H9 (cell line): Measurements from ENCODE around the gene RYR1. TPM values are rescaled to one million over a fixed set of nuclear protein-coding genes. Genes with fewer than 3 reads are reported as not detected.

Source experiments
- DNase-seq: peaks from one replicate; pipeline ENCODE4 v3.0.0-alpha.2; 2017
- H2AFZ ChIP-seq: one replicate; pipeline ENCODE4 v1.6.1; 2013; ENCODE audit warnings: mild to moderate bottlenecking, low read length, control low read depth, moderate library complexity
- H2AK5ac ChIP-seq: 2 replicates; pipeline ENCODE4 v1.6.1; 2013; ENCODE audit warnings: low read length, control low read depth, mixed read lengths; ENCODE audit not compliant: insufficient read length
- H2BK120ac ChIP-seq: one replicate; pipeline ENCODE4 v1.6.1; 2013; ENCODE audit warnings: low read depth, mild to moderate bottlenecking, low read length, control low read depth, inconsistent platforms; ENCODE audit not compliant: poor library complexity, severe bottlenecking
- H2BK12ac ChIP-seq: 2 replicates; pipeline ENCODE4 v1.6.1; 2013; ENCODE audit warnings: low read length, control low read depth, mixed read lengths, low read depth; ENCODE audit not compliant: insufficient read length
- H2BK15ac ChIP-seq: 2 replicates; pipeline ENCODE4 v1.6.1; 2013; ENCODE audit warnings: low read depth, low read length, control low read depth
- H2BK20ac ChIP-seq: one replicate; pipeline ENCODE4 v1.6.1; 2013; ENCODE audit warnings: low read depth, mild to moderate bottlenecking, low read length, control low read depth, inconsistent platforms; ENCODE audit not compliant: poor library complexity, severe bottlenecking
- H2BK5ac ChIP-seq: 2 replicates; pipeline ENCODE4 v1.6.1; 2013; ENCODE audit warnings: low read length, control low read depth, mixed read lengths; ENCODE audit not compliant: insufficient read length
- H3K14ac ChIP-seq: 2 replicates; pipeline ENCODE4 v1.6.1; 2013; ENCODE audit warnings: low read length, control low read depth; ENCODE audit not compliant: insufficient read depth
- H3K18ac ChIP-seq: 2 replicates; pipeline ENCODE4 v1.6.1; 2013; ENCODE audit warnings: low read depth, mild to moderate bottlenecking, mixed read lengths, low read length, control low read depth; ENCODE audit not compliant: insufficient read length
- H3K23ac ChIP-seq: 2 replicates; pipeline ENCODE4 v1.6.1; 2013; ENCODE audit warnings: low read length, control low read depth, mixed read lengths, low read depth; ENCODE audit not compliant: insufficient read length
- H3K23me2 ChIP-seq: 2 replicates; pipeline ENCODE4 v1.6.1; 2013; ENCODE audit warnings: low read depth, mild to moderate bottlenecking, mixed read lengths, low read length, control low read depth; ENCODE audit not compliant: insufficient read length, poor library complexity, severe bottlenecking
- H3K27ac ChIP-seq: 2 replicates; pipeline ENCODE4 v1.5.1; 2013; ENCODE audit warnings: low read length, control low read depth, mixed read lengths, low read depth; ENCODE audit not compliant: insufficient read length
- H3K27me3 ChIP-seq: 2 replicates; pipeline ENCODE4 v1.6.1; 2013; ENCODE audit warnings: low read length, control low read depth, inconsistent platforms; ENCODE audit not compliant: insufficient read depth
- H3K4ac ChIP-seq: 2 replicates; pipeline ENCODE4 v1.6.1; 2013; ENCODE audit warnings: low read depth, mild to moderate bottlenecking, control low read depth, inconsistent platforms, low read length, moderate library complexity
- H3K4me1 ChIP-seq: 2 replicates; pipeline ENCODE4 v1.6.1; 2013; ENCODE audit warnings: low read length, control low read depth, inconsistent platforms; ENCODE audit not compliant: insufficient read depth
- H3K4me2 ChIP-seq: 2 replicates; pipeline ENCODE4 v1.6.1; 2013; ENCODE audit warnings: low read length, control low read depth, mixed read lengths; ENCODE audit not compliant: insufficient read length, insufficient read depth
- H3K56ac ChIP-seq: 2 replicates; pipeline ENCODE4 v1.6.1; 2013; ENCODE audit warnings: low read depth, mild to moderate bottlenecking, mixed read lengths, low read length, control low read depth; ENCODE audit not compliant: insufficient read length
- H3K79me1 ChIP-seq: 2 replicates; pipeline ENCODE4 v1.6.1; 2013; ENCODE audit warnings: low read depth, mild to moderate bottlenecking, moderate library complexity, low read length, control low read depth, inconsistent platforms; ENCODE audit not compliant: insufficient read depth, poor library complexity, severe bottlenecking
- H3K79me2 ChIP-seq: 2 replicates; pipeline ENCODE4 v1.6.1; 2013; ENCODE audit warnings: low read length, control low read depth, inconsistent platforms; ENCODE audit not compliant: insufficient read depth
- H3K9ac ChIP-seq: 2 replicates; pipeline ENCODE4 v1.6.1; 2013; ENCODE audit warnings: low read length, control low read depth, mixed read lengths; ENCODE audit not compliant: insufficient read length; ENCODE audit errors: extremely low read depth
- H3K9me3 ChIP-seq: one replicate; pipeline ENCODE4 v1.6.1; 2013; ENCODE audit warnings: low read depth, low read length, inconsistent platforms; ENCODE audit not compliant: control insufficient read depth
- H3T11ph ChIP-seq: one replicate; pipeline ENCODE4 v1.6.1; 2013; ENCODE audit warnings: mild to moderate bottlenecking, low read length, control low read depth, inconsistent platforms
- H4K20me1 ChIP-seq: one replicate; pipeline ENCODE4 v1.6.1; 2013; ENCODE audit not compliant: control insufficient read depth, insufficient read length, insufficient read depth
- H4K5ac ChIP-seq: 2 replicates; pipeline ENCODE4 v1.6.1; 2013; ENCODE audit warnings: low read depth, mild to moderate bottlenecking, mixed read lengths, low read length, control low read depth; ENCODE audit not compliant: insufficient read length
- H4K8ac ChIP-seq: replicated peaks from 2 replicates; pipeline ENCODE4 v1.6.1; 2013; ENCODE audit warnings: low read length, control low read depth, mixed read lengths, low read depth; ENCODE audit not compliant: insufficient read length
- H4K91ac ChIP-seq: 2 replicates; pipeline ENCODE4 v1.6.1; 2013; ENCODE audit warnings: low read depth, mild to moderate bottlenecking, moderate library complexity, mixed read lengths, low read length, control low read depth; ENCODE audit not compliant: insufficient read length
- H3K27ac Mint-ChIP-seq, 3 experiments: 2 replicates in 2 of 3; 3 replicates in 1 of 3; pipeline ENCODE4 v1.8.0; 2020 to 2021; ENCODE audit warnings: mixed read lengths in 3 of 3, mild to moderate bottlenecking in 1 of 3, moderate library complexity in 1 of 3
- H3K27me3 Mint-ChIP-seq: 2 replicates; pipeline ENCODE4 v1.8.0; 2021; ENCODE audit warnings: low read depth, mild to moderate bottlenecking, moderate library complexity, mixed read lengths
- H3K36me3 Mint-ChIP-seq, 3 experiments: 2 replicates in 2 of 3; 3 replicates in 1 of 3; pipeline ENCODE4 v1.8.0; 2020 to 2021; ENCODE audit warnings: low read depth in 3 of 3, mixed read lengths in 3 of 3; ENCODE audit not compliant: insufficient read depth in 1 of 3
- H3K4me1 Mint-ChIP-seq, 2 experiments: 2 replicates each; pipeline ENCODE4 v1.8.0; 2020; ENCODE audit warnings: mixed read lengths in 2 of 2
- H3K4me3 Mint-ChIP-seq, 2 experiments: 2 replicates in 1 of 2; 3 replicates in 1 of 2; pipeline ENCODE4 v1.8.0; 2020 to 2021; ENCODE audit warnings: mild to moderate bottlenecking in 2 of 2, mixed read lengths in 2 of 2, moderate library complexity in 1 of 2
- H3K9me3 Mint-ChIP-seq, 2 experiments: 2 replicates in 1 of 2; 3 replicates in 1 of 2; pipeline ENCODE4 v1.8.0; 2020; ENCODE audit warnings: mild to moderate bottlenecking in 2 of 2, mixed read lengths in 2 of 2, moderate library complexity in 1 of 2
- WGBS: extraction: QIAGEN DNeasy Blood & Tissue Kit; methylation state at CpG from one replicate; pipeline ENCODE4 v1.1.7; 2013; ENCODE audit warnings: missing lambda C conversion rate, low lambda C conversion rate, mixed read lengths; ENCODE audit not compliant: insufficient read length; ENCODE audit errors: extremely low coverage; 5-methylcytosine and 5-hydroxymethylcytosine counted together
- total RNA-seq: library from RNA; stranded (reverse); gene quantifications from 2 replicates; pipeline ENCODE4 v1.2.1, GENCODE V29; 2021
- TF ChIP-seq, protein P1 (sequence below): fragments of 200-600 bp; sonication (generic); conservative IDR thresholded peaks from 3 replicates; pipeline ENCODE4 v1.8.0; 2021; ENCODE audit warnings: antibody characterized with exemption, mild to moderate bottlenecking

RYR1 gene
- total RNA-seq, 1 experiment from 2014 or later, result 8.9 TPM

DNA sequence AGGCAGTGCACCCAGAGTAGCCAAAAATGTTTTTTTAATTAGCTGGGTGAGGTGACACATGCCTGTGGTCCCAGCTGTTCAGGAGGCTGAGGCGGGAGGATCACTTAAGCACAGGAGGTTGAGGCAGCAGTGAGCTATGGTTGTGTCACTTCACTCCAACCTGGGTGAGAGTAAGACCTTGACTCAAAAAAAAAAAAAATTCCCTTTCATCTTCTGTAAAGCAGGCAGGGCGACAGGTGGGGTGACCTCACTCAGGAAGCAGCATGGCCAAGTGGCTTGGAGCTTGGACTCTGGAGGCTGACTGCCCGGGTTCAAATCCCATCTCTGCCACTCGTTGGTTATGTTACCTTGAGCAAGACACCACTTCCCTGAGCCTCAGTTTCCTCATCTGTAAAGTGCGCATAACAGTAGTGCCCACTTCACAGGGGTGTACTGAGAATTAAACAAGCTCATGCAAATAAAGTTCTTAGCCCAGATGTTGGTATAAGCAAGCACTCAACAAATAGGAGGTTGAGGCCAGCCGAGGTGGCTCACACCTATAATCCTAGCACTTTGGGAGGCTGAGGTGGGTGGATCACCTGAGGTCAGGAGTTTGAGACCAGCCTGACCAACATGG is 136.0 kb downstream of the RYR1 start:
- no peak overlapping the region for H3K4ac ChIP-seq
- WGBS, result no CpG with 5 or more reads among the region's 6 CpGs
- H4K20me1 ChIP-seq, result peaks cover 2% of the 10 kb centered on the region
- H4K8ac ChIP-seq, result no peak overlapping the region
- no peaks in the 10 kb centered on the region for H3K27me3 ChIP-seq
- H3K9me3 ChIP-seq, result no peaks in the 10 kb centered on the region
- H3K27me3 Mint-ChIP-seq, result no peaks in the 10 kb centered on the region
- no peak overlapping the region; a peak in 1 of 7 replicates for H3K27ac Mint-ChIP-seq
- H4K91ac ChIP-seq, result no peak overlapping the region
- H2AK5ac ChIP-seq, result no peak overlapping the region
- H3K4me1 ChIP-seq, result no peaks in the 10 kb centered on the region
- no peak overlapping the region for H3K14ac ChIP-seq
- no peaks in the 10 kb centered on the region for H3K9me3 Mint-ChIP-seq
- no peak overlapping the region for H3K4me2 ChIP-seq
- H2BK15ac ChIP-seq, result no peak overlapping the region
- H2AFZ ChIP-seq, result no peak overlapping the region
- H3K4me3 Mint-ChIP-seq, result no peak overlapping the region
- H3K79me2 ChIP-seq, result no peaks in the 10 kb centered on the region
- H3T11ph ChIP-seq, result no peak overlapping the region
- no peak overlapping the region for H3K27ac ChIP-seq
- no peak overlapping the region for H3K56ac ChIP-seq
- no peak overlapping the region for H3K9ac ChIP-seq
- no peak overlapping the region for H3K18ac ChIP-seq
- peaks cover 3 to 14% (median 10%) of the 10 kb centered on the region in 3 experiments; a peak in 6 of 7 replicates for H3K36me3 Mint-ChIP-seq
- H2BK20ac ChIP-seq, result no peak overlapping the region
- no peak for DNase-seq
- H3K79me1 ChIP-seq, result no peaks in the 10 kb centered on the region
- H2BK5ac ChIP-seq, result no peak overlapping the region
- H2BK120ac ChIP-seq, result no peak overlapping the region
- no peaks in the 10 kb centered on the region for H3K23me2 ChIP-seq
- H3K4me1 Mint-ChIP-seq, result no peaks in the 10 kb centered on the region
- TF ChIP-seq, protein P1, sequence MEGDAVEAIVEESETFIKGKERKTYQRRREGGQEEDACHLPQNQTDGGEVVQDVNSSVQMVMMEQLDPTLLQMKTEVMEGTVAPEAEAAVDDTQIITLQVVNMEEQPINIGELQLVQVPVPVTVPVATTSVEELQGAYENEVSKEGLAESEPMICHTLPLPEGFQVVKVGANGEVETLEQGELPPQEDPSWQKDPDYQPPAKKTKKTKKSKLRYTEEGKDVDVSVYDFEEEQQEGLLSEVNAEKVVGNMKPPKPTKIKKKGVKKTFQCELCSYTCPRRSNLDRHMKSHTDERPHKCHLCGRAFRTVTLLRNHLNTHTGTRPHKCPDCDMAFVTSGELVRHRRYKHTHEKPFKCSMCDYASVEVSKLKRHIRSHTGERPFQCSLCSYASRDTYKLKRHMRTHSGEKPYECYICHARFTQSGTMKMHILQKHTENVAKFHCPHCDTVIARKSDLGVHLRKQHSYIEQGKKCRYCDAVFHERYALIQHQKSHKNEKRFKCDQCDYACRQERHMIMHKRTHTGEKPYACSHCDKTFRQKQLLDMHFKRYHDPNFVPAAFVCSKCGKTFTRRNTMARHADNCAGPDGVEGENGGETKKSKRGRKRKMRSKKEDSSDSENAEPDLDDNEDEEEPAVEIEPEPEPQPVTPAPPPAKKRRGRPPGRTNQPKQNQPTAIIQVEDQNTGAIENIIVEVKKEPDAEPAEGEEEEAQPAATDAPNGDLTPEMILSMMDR, result no peak
- H4K5ac ChIP-seq, result no peak overlapping the region
- H3K23ac ChIP-seq, result no peak overlapping the region
- no peak overlapping the region for H2BK12ac ChIP-seq
